Kidney epithelial cell (primary cell): Measurements from ENCODE around the gene INO80B. TPM values are rescaled to one million over a fixed set of nuclear protein-coding genes. Genes with fewer than 3 reads are reported as not detected.
"Not testable (repeated sequence)": the region's sequence is repeated elsewhere in the genome, so short reads cannot be mapped to it uniquely, and the experiment has no call there.

Experiments
- DNase-seq: peaks from one replicate; pipeline ENCODE4 v3.0.0-alpha.2; 2010; ENCODE audit warnings: low read depth
- H3K27me3 ChIP-seq: 2 replicates; pipeline ENCODE4 v1.6.0; 2011; ENCODE audit warnings: low read length; ENCODE audit not compliant: control insufficient read depth, insufficient read depth
- H3K36me3 ChIP-seq: 2 replicates; pipeline ENCODE4 v1.5.1; 2011; ENCODE audit warnings: low read length; ENCODE audit not compliant: control insufficient read depth, insufficient read depth
- H3K4me3 ChIP-seq: 2 replicates; pipeline ENCODE4 v1.5.1; 2011; ENCODE audit warnings: low read depth, mild to moderate bottlenecking, control low read depth, low read length
- total RNA-seq: library from RNA; depleted of rRNA; stranded (reverse); fragments of >200 nt; gene quantifications from 2 replicates; pipeline ENCODE4 v1.2.3, GENCODE V29; 2015
- TF ChIP-seq, protein P1 (sequence below): IDR thresholded peaks from 2 replicates; pipeline ENCODE4 v1.5.1; 2011; ENCODE audit warnings: mild to moderate bottlenecking, moderate library complexity, low read length, control low read depth, inconsistent platforms; ENCODE audit not compliant: insufficient read depth, poor library complexity, severe bottlenecking

Gene INO80B
- total RNA-seq, 1 donor from 2014 or later, result 31.3 TPM

DNA sequence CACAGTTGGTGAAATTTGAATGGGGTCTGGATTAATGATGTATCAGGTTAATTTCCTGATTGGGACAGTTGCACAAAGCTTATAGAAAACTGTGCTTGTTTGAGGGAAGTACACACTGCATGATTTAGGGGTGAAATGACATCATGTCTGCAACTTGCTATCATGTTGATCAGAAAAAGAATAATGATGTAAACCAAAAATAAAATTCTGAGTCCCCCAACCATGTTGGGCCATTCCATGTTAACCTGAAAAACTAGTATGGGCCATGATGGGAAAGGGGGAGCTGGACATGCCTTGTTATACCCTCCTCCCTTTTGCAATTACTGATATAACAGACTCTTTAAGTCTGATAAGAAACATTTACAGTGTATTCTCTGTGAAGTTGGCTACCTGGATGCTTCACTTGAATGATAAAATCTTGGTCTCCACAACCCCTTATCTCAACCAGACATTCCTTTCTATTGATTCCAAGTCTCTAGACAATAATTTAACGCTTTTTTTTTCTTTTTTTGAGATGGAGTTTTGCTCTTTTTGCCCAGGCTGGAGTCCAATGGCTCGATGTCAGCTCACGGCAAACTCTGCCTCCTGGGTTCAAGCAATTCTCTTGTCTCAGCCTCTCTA lies 4.2 kb upstream of the INO80B start:
- DNase-seq, result no peak
- H3K36me3 ChIP-seq, result no peaks in the 10 kb centered on the region
- TF ChIP-seq, protein P1, sequence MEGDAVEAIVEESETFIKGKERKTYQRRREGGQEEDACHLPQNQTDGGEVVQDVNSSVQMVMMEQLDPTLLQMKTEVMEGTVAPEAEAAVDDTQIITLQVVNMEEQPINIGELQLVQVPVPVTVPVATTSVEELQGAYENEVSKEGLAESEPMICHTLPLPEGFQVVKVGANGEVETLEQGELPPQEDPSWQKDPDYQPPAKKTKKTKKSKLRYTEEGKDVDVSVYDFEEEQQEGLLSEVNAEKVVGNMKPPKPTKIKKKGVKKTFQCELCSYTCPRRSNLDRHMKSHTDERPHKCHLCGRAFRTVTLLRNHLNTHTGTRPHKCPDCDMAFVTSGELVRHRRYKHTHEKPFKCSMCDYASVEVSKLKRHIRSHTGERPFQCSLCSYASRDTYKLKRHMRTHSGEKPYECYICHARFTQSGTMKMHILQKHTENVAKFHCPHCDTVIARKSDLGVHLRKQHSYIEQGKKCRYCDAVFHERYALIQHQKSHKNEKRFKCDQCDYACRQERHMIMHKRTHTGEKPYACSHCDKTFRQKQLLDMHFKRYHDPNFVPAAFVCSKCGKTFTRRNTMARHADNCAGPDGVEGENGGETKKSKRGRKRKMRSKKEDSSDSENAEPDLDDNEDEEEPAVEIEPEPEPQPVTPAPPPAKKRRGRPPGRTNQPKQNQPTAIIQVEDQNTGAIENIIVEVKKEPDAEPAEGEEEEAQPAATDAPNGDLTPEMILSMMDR, result no peak
- H3K4me3 ChIP-seq, result no peak overlapping the region
- no peaks in the 10 kb centered on the region for H3K27me3 ChIP-seq

DNA sequence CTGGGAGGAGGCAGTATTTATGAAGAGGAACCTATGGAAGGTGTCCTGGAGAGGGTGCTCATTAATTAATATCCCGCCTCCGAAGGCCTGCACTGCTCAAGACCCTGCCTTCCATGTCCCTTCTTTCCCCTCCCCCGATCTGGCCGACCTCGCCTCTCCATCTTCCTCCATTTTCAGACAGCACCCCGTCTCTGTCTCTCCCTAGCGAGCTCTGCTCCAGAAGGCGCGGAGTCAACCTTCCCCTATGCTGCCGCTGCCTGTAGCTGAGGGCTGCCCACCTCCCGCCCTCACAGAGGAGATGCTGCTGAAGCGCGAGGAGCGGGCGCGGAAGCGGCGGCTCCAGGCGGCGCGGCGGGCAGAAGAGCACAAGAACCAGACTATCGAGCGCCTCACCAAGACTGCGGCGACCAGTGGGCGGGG lies 2.3 kb downstream of the INO80B start:
- Histone ChIP-seq H3K36me3 (no peaks in the 10 kb centered on the region), H3K27me3 (no peaks in the 10 kb centered on the region), H3K4me3 (peak overlapping the region; percentile 58)
- TF ChIP-seq, protein P1, result no peak
- no peak for DNase-seq

DNA sequence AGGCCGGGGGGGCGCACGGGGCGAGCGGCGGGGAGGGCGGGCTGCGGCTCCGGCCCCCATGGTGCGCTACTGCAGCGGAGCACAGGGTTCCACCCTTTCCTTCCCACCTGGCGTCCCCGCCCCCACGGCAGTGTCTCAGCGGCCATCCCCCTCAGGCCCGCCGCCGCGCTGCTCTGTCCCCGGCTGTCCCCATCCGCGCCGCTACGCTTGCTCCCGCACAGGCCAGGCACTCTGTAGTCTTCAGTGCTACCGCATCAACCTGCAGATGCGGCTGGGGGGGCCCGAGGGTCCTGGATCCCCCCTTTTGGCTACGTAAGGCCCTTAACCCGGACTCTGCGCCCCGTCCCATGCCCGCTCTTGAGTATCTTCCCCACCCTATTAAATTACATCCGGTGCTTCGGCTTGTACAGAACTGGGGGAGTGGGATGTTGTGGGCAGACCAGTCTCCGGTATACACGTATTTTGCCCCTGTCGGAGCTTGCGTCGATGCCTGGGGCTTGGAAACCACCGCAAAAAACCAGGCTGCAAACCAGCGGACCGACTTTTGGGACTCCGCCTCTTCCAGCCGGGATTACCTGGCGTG lies 2.8 kb downstream of the INO80B start:
- no peaks in the 10 kb centered on the region for H3K27me3 ChIP-seq
- peak overlapping the region; percentile 58 for H3K4me3 ChIP-seq
- DNase-seq, result no peak
- TF ChIP-seq, protein P1, result no peak
- no peaks in the 10 kb centered on the region for H3K36me3 ChIP-seq

DNA sequence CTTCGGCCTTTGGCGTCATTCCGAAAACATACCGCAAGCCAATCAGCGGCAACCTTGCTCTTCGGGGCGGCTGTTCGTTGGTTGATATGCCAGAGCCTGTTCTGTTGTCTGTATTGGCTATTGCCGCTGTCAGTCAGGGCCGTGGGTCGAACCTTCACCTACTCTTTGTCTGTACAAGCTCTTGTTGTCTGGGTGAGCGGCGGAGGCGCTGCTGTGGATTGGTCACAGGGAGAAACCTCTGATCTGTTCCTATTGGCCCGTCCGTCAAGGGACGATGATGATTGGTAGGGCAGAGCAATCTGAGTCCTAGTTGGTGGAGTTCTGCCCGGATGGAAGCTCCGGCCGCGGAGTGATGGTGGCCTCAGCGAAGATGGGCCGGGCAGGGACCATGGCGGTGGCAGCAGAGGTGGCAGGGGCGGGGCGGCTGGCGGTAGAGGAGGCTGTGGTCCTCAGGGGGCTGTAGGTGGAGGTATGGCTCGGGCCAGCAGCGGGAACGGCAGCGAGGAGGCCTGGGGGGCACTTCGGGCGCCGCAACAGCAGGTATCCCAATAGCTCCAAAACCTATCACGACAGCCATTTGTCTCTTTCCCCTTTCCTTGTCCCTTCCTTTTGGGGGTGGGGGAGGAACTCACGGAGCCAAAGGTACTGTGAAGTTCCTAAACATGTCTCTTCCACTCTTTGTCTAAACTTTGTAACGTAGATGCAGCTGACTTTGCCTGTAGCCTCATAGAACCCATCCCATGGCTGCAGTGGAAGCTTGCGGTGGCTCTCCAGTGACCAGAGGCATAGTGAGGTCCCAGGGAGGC lies 3.4 kb downstream of the INO80B start, which contains the start of gene WBP1:
WBP1 (plus strand) TSS at position 307 of the 806 bp plus-strand sequence; CDS start at position 472, 165 bp downstream.
- DNase-seq, result peak; percentile 100
- Histone ChIP-seq H3K36me3 (no peaks in the 10 kb centered on the region), H3K4me3 (peak within 1 kb of the TSS; percentile 88), H3K27me3 (no peaks in the 10 kb centered on the region)
- TF ChIP-seq, protein P1, result no peak

DNA sequence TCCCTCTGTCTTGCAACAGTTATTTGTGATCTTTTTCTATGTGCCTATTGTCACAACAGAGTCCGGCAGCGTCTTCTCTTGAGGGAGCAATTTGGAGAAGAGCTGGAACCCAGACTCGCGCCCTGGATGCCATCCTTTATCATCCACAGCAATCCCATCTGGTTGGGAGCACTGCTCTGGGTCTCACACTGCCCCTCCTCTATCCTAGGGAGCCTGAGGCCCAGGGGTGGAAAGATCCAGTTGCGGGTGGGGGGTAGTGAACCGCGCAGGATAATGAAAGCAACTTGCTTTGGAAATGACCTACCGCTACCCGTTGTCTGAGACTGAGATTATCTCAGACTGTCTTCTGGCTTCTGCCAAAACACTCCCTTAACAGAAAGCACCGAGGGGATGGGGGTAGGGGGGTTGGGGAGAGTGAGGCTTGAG lies 4.1 kb downstream of the INO80B start:
- no peaks in the 10 kb centered on the region for H3K36me3 ChIP-seq
- TF ChIP-seq, protein P1, result no peak
- H3K27me3 ChIP-seq, result no peaks in the 10 kb centered on the region
- no peak for DNase-seq
- peak overlapping the region; percentile 88 for H3K4me3 ChIP-seq

DNA sequence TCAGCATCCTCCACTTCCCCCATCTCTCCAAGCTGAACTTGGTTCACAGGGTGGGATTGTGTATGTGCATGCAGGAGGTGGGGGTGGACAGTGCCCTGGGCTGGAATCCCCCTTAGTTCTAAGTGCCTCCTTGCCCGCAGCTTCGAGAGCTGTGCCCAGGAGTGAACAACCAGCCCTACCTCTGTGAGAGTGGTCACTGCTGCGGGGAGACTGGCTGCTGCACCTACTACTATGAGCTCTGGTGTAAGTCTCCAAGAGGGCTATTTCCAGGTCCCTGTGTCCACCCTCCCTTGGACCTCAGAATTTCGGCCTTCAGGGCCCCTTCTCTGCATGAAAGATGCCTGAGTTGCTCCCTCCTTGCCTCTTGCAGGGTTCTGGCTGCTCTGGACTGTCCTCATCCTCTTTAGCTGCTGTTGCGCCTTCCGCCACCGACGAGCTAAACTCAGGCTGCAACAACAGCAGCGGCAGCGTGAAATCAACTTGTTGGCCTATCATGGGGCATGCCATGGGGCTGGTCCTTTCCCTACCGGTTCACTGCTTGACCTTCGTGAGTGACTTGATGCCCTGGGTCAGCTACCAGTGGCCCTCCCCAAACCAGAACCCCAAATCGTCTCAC lies 4.7 kb downstream of the INO80B start:
- not testable (repeated sequence) for DNase-seq, H3K36me3 ChIP-seq, H3K27me3 ChIP-seq
- H3K4me3 ChIP-seq, result peak overlapping the region; percentile 88

DNA sequence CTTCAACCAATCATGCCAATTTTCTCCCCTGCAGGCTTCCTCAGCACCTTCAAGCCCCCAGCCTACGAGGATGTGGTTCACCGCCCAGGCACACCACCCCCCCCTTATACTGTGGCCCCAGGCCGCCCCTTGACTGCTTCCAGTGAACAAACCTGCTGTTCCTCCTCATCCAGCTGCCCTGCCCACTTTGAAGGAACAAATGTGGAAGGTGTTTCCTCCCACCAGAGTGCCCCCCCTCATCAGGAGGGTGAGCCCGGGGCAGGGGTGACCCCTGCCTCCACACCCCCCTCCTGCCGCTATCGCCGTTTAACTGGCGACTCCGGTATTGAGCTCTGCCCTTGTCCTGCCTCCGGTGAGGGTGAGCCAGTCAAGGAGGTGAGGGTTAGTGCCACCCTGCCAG lies 5.3 kb downstream of the INO80B start:
- H3K36me3 ChIP-seq, DNase-seq, H3K4me3 ChIP-seq, H3K27me3 ChIP-seq: not testable (repeated sequence)
